NCI-H2227 (cell line): ENCODE measurements around the gene MTERF4.

ENCODE experiments used
- DNase-seq: peaks from one replicate; lab custom pipeline; 2025; ENCODE audit not compliant: unreplicated experiment; lab: John Stamatoyannopoulos, UW

MTERF4 gene

GRCh38 chr2:241070811-241071676, 31.0 kb downstream of the MTERF4 start:
- DNase-seq, result no peak

GRCh38 chr2:241070361-241070760, 31.7 kb downstream of the MTERF4 start:
- DNase-seq, result no peak

- no peak for DNase-seq
These were observed 32.2 kb downstream of the MTERF4 start for GRCh38 chr2:241069821-241070281.

GRCh38 chr2:241068942-241069810, 32.9 kb downstream of the MTERF4 start:
- no peak for DNase-seq

GRCh38 chr2:241068136-241068941, 33.7 kb downstream of the MTERF4 start:
- DNase-seq, result no peak

GRCh38 chr2:241067501-241068135, 34.5 kb downstream of the MTERF4 start:
- DNase-seq, result no peak

GRCh38 chr2:241066893-241067341, 35.2 kb downstream of the MTERF4 start:
- DNase-seq, result no peak

- no peak for DNase-seq
These were observed 35.8 kb downstream of the MTERF4 start for GRCh38 chr2:241066171-241066892.

GRCh38 chr2:241065355-241065803, 36.7 kb downstream of the MTERF4 start:
- DNase-seq, result no peak

- DNase-seq, result no peak
These were observed 37.2 kb downstream of the MTERF4 start for GRCh38 chr2:241064802-241065354.

- peak; percentile 47 for DNase-seq
These were observed 37.9 kb downstream of the MTERF4 start for GRCh38 chr2:241064008-241064801.

GRCh38 chr2:241063587-241063986, 38.5 kb downstream of the MTERF4 start:
- no peak for DNase-seq

GRCh38 chr2:241063093-241063551, 39.0 kb downstream of the MTERF4 start:
- no peak for DNase-seq

GRCh38 chr2:241062389-241063092, 39.5 kb downstream of the MTERF4 start:
- DNase-seq, result no peak

- no peak for DNase-seq
These were observed 40.8 kb downstream of the MTERF4 start for GRCh38 chr2:241061275-241061674.

GRCh38 chr2:241053576-241054251, 48.4 kb downstream of the MTERF4 start:
- no peak for DNase-seq

GRCh38 chr2:241052677-241053360, 49.3 kb downstream of the MTERF4 start:
- no peak for DNase-seq
